Thoracic aorta (tissue), 2 donors: Measurements from ENCODE around the gene ABLIM1. TPM values are rescaled to one million over a fixed set of nuclear protein-coding genes. Genes with fewer than 3 reads are reported as not detected.

Source experiments
- ATAC-seq: fragments of 150-250 bp; one replicate; pipeline ENCODE4 v1.8.0; 2017; ENCODE audit warnings: low read depth; ENCODE audit not compliant: insufficient number of reproducible peaks, low FRiP score
- DNase-seq: peaks from one replicate; pipeline ENCODE4 v3.0.0-alpha.2; 2020; ENCODE audit warnings: low spot score
- H3K27ac ChIP-seq, 2 donors: fragments of 200-600 bp; sonication (generic); 1 replicate in 1 of 2; 2 replicates in 1 of 2; pipeline ENCODE4 v1.5.1; 2016; ENCODE audit warnings: mild to moderate bottlenecking in 2 of 2, moderate library complexity in 2 of 2
- H3K27me3 ChIP-seq: fragments of 200-600 bp; sonication (generic); replicated peaks from 2 replicates; pipeline ENCODE4 v1.6.0; 2016; ENCODE audit warnings: mild to moderate bottlenecking; ENCODE audit not compliant: insufficient read depth
- H3K36me3 ChIP-seq: fragments of 200-600 bp; sonication (generic); one replicate; pipeline ENCODE4 v1.5.1; 2016
- H3K4me1 ChIP-seq, 2 donors: fragments of 200-600 bp; sonication (generic); 1 replicate in 1 of 2; 2 replicates in 1 of 2; pipeline versions ENCODE4 v1.5.1 to v1.6.0; 2016; ENCODE audit warnings: low read depth in 2 of 2, mild to moderate bottlenecking in 1 of 2; ENCODE audit not compliant: control insufficient read depth in 1 of 2
- H3K4me3 ChIP-seq: fragments of 200-600 bp; sonication (generic); 2 replicates; pipeline ENCODE4 v1.5.1; 2016; ENCODE audit warnings: mild to moderate bottlenecking
- H3K9me3 ChIP-seq: fragments of 200-600 bp; sonication (generic); 2 replicates; pipeline ENCODE4 v1.5.1; 2016
- total RNA-seq, 2 donors: library from RNA; depleted of rRNA; stranded (reverse); fragments of >200 nt; gene quantifications; one replicate each; pipeline versions ENCODE4 v1.1.0 to v1.2.3, GENCODE V29; 2016
- TF ChIP-seq, protein P1 (sequence below): fragments of 200-600 bp; sonication (generic); IDR thresholded peaks from one replicate; pipeline ENCODE4 v1.5.1; 2019; ENCODE audit warnings: antibody characterized with exemption

ABLIM1 gene
- total RNA-seq, 2 donors from 2014 or later, result 47.5 to 111 TPM

DNA sequence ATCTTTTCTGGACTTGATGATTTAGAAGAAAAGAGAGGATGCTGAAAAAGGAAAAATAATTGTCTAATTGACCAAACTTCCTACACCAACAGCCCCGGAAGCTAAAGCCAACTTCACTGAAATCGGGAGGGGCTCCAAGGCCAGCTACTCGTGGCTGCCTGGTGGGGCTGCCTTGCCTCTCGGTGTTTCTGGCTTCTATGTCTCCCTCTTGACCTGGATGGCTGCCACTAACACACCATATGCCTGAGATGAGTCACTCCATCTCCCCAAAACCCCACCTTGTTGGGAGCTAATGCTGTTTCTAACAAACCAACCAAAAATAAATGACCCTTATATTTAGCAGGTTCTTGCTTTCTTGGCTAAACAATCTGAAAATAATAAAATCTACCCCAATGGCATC lies 166.1 kb downstream of the ABLIM1 start:
- DNase-seq (no peak), ATAC-seq (no peak)
- no peaks in the 10 kb centered on the region for H3K9me3 ChIP-seq
- H3K4me1 ChIP-seq, result peaks cover 0 to 14% of the 10 kb centered on the region in 2 donors
- H3K27ac ChIP-seq, result no peak overlapping the region
- H3K27me3 ChIP-seq, result no peaks in the 10 kb centered on the region
- H3K4me3 ChIP-seq, result no peak overlapping the region
- no peaks in the 10 kb centered on the region for H3K36me3 ChIP-seq
- TF ChIP-seq, protein P1, sequence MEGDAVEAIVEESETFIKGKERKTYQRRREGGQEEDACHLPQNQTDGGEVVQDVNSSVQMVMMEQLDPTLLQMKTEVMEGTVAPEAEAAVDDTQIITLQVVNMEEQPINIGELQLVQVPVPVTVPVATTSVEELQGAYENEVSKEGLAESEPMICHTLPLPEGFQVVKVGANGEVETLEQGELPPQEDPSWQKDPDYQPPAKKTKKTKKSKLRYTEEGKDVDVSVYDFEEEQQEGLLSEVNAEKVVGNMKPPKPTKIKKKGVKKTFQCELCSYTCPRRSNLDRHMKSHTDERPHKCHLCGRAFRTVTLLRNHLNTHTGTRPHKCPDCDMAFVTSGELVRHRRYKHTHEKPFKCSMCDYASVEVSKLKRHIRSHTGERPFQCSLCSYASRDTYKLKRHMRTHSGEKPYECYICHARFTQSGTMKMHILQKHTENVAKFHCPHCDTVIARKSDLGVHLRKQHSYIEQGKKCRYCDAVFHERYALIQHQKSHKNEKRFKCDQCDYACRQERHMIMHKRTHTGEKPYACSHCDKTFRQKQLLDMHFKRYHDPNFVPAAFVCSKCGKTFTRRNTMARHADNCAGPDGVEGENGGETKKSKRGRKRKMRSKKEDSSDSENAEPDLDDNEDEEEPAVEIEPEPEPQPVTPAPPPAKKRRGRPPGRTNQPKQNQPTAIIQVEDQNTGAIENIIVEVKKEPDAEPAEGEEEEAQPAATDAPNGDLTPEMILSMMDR, result no peak

DNA sequence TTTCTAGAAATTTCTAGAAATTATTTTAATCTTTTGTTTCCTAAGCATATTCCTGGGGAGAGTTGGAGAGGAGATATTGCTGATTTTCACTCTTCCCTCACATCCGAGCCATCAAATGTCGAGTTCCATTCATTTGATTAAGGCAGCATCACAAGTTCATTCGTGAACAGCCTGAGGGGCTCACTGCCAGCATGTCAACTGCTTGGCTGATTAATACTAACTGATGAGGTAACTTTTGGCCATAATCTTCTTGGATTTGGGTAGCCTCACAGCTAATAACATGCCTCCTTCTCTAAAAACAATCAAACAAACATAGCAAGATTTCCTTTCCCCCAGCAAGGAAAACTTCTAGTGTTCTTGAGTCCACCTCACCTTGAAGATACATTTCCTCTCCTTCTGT lies 166.7 kb downstream of the ABLIM1 start:
- H3K4me1 ChIP-seq, result peaks cover 0 to 14% of the 10 kb centered on the region in 2 donors
- no peaks in the 10 kb centered on the region for H3K27me3 ChIP-seq
- H3K27ac ChIP-seq, result no peak overlapping the region
- DNase-seq (no peak), ATAC-seq (no peak)
- TF ChIP-seq, protein P1, result no peak
- no peak overlapping the region for H3K4me3 ChIP-seq
- no peaks in the 10 kb centered on the region for H3K9me3 ChIP-seq
- H3K36me3 ChIP-seq, result no peaks in the 10 kb centered on the region

DNA sequence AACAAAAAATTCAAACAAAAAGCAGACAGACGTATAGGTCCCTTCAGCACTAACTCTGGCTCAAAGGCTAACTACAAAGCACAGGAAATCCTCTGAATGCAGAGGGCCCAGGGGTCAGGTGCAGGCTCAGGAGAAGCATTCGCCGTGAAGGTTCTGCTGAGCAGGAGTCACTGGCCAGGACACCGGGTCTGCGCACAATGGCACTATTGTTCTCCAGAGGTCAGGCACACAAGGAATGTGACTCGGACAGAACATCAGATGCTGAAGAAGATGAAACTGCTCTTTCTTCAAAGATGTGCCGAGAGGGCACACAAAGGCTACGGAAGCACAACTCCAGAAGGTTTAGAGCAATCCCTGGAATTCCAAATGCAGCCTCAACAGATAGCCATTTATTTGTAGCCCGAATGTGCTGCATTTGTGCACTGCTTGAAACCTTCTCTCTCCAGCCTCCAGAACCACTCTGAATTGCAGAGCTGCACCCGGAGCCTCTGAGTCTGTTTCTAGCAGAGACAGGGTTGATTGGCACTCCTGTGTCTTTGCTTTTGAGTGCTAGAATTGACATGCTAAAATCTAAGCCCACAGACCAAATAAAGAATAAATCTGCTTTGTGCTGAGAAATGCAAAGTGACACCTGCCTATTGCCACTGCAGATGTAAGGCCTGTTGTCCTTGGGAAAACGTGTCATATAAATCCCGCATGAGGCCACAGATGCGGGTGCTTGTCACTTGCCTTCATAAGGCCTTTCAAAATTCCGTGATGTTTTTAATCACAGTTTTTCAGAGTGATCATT lies 168.4 kb downstream of the ABLIM1 start:
- no peaks in the 10 kb centered on the region for H3K9me3 ChIP-seq

DNA sequence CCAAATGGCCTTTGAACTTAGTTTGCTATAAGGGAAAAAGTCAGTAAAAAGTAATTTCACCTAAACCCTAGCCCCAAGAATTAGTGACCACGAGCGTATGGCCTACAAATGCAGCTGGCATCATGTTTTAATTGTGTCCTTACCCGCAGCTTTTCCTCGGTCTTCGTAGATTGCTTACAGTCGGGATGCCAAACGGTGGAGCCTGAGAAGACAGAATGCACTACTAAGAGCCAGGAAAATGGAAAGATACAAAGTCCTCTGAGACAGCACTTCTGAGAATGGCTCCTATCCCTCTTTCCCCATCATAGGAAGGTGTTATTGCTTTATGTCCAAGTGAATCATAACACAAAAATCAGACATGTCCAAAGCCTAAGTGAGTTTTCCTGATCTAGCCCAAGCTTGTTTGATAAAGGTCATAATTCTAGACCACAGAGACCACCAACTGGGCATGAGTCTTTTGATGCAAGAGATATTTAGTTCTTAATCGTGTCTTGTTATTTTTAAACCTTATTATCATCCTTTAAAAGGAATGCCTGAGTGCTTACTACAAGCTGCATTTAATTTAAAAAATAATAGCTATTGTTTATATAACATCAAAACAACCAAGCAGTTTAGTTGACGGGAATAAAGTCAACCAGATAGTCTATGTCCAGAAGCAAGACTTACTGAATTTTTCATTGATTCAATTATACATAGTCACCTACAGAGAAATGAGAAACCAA lies 170.1 kb downstream of the ABLIM1 start:
- no peak overlapping the region for H3K27ac ChIP-seq
- TF ChIP-seq, protein P1, result no peak
- peaks cover 0 to 14% of the 10 kb centered on the region in 2 donors for H3K4me1 ChIP-seq
- H3K36me3 ChIP-seq, result no peaks in the 10 kb centered on the region
- DNase-seq (no peak), ATAC-seq (no peak)
- H3K4me3 ChIP-seq, result no peak overlapping the region
- H3K9me3 ChIP-seq, result no peaks in the 10 kb centered on the region
- no peaks in the 10 kb centered on the region for H3K27me3 ChIP-seq

More for the DNA sequence above, 168.4 kb downstream of the ABLIM1 start:
- ATAC-seq (no peak), DNase-seq (no peak)
- Histone ChIP-seq H3K27me3 (no peaks in the 10 kb centered on the region), H3K27ac (no peak overlapping the region), H3K4me1 (peaks cover 0 to 14% of the 10 kb centered on the region in 2 donors), H3K36me3 (no peaks in the 10 kb centered on the region), H3K4me3 (no peak overlapping the region)
- TF ChIP-seq, protein P1, result no peak
